Hematopoietic multipotent progenitor cell treated with erythropoietin and hydrocortisone succinate and interleukin-3 and kit ligand, for 4 days (in vitro differentiated cells): ENCODE results near the gene SEPTIN8.

Source experiments
- DNase-seq: peaks from one replicate; pipeline ENCODE4 v3.0.0-alpha.2; 2015

The SEPTIN8 gene

DNA sequence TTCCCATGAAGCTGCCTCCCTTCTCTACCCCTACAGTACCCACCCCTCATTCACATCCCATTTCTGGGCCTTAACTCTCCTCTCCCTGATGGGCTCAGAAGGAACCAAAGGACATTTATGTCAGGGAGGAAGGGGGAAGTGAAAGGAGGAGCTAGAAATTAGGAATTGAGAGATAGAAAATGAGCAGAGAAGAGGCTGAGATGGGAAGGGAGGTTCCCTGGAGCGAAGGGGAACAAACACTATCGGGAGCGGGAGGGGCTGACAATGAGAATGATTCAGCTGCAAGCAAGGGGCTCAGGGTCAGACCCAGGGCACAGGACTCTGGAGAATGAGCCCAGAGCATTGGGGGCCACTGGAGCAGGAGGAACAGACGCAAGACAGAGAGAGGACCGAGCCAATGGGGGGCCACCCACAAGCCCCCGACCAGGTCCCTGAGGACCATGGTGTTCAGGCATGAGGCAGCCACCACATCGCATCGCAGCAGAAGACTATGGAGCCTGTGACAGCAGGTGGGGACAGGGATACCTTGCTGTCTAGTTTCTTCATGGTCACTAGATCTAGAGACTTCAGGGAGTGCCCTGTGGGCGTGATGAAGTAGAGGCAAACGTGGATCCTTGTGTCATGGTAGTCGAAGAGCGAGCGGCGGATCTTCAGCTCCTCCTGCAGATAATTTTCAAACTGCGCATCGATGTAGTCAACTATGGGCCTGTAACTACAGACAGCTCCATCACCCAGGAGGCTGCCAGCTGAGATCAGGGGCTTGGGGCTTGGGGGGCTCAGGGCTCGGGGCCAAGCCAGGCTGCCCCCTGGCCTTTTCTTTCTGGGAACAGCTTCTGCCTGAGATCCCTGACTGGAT is 13.6 kb downstream of the SEPTIN8 start:
- no peak for DNase-seq

- no peak for DNase-seq
These were observed 14.6 kb downstream of the SEPTIN8 start for GRCh38 chr5:132762246-132763000.

- DNase-seq: no peak
These were observed 15.5 kb downstream of the SEPTIN8 start for GRCh38 chr5:132761321-132762240.

DNA sequence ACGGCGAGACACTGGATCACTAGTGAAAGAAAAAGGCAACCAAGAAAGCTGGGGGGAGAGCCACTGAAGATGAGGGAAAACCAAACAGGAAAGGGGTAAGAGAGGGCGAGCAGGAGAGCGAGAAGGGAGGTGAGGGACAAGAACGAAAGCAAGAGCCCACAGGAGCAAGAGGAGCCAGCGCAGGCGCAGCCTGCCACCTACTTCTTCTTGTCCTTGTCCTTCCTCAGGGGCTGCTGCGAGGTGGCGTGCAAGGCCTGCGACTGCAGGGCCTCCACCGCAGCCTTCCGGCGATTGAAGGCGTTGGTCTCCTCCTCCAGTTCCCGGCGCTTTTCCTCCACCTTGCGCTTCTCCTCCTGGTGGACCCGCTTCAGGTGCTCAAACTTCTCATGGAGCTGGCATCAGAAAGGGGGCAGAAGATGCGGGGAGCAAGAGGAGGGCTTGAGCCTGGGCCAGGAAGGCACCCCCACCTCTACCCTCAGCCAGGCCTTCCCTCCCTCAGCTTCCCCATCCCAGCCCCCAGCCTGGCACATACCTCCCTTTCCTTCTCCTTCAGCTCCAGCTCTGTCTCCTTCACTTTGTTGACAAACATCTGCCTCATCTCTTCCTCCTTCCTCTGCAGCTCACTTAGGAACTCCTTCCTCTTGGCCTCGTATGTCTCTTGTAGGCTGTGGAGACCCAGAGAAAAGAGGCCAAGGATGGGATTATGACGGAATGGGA is 16.3 kb downstream of the SEPTIN8 start:
- no peak for DNase-seq

DNA sequence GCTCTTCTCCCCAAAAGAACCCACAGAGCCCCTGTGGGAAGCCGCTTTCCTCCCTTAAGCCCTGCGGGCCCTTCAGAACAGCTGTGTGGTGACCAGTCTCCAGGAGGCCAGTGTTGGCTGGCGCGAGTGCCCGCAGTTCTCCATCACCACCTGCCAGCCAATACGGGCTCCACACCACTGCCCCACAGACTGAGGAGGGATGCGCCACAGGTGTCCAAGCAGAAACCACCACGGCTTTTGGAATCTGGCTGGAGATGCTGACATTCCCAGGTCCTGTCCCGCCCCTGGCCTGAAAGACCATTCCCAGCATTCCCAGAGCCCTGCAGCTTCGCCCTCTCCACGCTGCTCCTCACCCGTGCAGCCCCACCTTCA is 17.0 kb downstream of the SEPTIN8 start:
- DNase-seq: no peak

DNA sequence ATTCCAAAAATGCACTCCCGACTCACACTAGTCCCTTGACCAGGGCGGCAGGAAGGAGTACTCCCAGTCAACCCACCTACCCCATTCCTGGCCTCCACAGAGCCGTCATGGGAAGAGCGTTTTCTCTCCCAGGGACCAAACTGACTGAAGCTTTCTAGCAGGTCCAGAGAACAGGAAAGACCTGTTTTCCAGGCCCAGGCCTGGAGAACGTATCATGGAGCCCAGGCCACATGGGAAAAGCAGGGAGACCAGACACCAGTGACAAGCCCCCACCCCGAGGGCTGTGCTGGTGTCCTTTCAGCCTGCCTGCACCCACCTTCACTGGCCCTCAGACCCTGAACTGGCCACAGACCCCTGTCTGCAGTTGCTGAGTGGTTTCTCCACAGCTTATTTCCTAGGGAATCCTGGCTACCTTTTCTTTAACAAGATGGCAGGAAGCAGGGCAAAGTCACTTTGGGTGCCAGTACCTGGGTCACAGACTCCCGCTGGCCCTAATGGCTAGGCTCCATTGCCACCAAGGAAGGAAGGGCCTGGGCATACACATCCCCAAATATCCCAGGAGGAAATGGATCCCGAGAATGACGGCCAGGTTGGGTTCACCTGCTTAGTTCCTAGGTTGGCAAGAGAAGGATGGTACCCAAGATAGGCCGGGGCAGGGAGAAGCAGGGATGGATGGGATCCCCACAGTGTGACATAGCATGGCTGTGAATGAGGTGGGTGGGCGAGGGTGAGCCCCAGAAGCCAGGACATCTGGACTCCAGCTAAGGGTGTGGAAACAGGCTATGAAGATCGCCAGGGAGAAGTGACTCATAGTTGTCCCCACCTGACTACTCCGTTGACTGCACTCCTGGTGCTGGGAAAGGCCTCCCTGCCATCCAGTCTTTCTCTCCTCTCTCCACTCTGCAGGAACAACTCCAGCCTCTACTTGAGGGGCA is 17.7 kb downstream of the SEPTIN8 start:
- DNase-seq: no peak

GRCh38 chr5:132758451-132758850 is 18.6 kb downstream of the SEPTIN8 start:
- no peak for DNase-seq

- no peak for DNase-seq
These were observed 20.5 kb downstream of the SEPTIN8 start for GRCh38 chr5:132756542-132756941.

DNA sequence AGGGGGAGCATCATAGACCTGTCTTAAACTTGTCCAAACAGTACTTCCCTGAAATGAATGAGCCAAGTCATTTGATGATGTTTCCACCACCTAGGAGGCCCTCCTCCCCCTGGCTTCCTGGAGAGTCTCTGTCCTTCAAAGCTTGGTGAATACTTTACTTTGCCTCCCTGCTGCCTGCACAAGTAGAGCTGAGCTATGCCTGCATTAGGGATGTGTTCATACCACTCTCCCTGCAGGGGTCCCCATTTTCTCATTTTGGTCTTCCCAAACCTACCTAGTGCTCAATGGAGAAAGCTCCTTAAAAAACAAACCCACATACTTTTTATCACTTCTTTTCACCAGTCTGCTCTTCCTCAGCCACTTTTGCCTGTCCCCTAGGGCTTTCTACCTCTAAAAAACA is 22.1 kb downstream of the SEPTIN8 start:
- peak; percentile 65 for DNase-seq

DNA sequence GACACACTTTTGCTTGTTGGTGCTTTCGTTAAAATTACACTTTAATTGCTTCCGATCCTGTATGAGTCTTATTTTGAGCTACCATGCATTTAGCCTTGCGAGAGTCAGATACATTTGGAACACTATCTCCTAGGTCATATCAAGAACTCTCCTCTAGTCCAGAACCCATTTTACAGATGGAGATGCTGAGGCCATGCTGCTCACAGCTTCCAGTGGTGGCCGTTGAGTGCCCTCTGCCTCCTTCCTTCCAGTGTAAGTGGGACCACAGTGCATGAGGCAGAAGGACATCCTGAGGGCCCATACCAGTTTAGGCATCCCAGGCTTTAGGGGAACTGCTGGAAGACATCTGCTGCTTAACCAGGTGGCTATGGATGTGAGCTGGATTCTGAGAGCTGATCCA is 22.9 kb downstream of the SEPTIN8 start:
- DNase-seq: no peak

DNA sequence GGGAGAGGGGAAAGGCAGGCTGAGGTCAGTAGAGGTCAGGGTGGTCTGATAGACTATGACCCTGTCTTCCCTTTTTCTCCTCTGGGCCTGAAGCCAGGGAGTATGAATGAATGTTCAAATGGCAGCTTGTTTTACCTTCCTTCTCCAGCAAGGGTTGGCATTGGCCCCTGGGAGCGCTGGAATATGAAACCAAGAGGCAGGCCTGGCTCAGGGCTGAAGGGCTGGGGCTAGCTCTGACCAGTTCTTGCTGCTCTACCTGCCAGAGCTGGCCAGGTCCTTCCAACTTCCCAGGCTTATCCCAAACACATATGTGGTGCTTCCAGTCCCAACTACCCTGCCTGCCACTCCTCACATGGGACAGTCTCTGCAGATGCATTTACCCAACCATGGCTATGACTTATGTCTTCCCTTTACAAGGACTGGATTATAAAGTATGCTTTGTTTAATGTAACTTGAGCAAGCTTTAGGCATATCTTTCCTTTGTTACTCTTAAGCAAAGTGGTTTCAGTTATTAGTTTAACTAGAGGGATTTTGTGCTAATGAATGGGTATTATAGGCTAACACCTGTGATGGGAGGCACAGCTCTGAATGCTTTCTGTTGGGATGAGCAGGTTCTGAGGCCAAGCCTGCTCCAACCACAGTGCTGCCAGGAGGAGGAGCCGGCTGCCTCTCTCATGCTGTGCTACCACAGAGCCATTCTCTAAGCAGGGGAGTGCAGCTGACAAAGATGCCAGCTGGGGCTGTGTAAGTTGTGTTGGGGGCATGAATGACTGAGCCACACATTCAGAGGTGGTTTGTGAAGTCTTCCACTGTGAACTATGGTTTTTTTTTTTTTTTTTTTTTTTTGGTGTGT is 23.7 kb downstream of the SEPTIN8 start:
- DNase-seq: peak; percentile 50

DNA sequence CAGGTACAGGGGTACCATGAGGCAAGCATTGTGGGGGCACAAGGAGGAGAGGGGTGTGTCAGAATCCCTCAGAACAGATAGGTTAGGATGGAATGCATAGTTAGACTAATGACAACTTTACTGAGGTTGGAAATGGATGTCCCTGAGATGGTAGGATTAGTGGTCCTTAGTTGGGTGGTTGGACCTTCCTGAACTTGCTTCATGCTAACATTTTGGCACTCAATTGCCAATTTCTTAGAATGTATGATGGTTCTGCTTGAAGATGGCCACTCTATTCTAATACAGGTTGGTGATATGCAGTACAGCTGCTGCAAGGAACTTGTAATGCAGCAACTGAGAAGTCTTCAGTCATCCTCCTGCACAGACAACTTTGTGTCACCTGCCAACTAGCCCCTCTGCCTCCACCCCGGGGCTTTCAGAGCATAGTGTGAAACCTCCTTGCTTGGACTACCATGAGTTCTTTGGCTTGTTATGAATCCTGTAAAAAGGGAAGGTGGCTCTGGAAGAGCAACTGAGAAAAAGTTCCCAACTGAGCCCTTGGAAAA is 24.4 kb downstream of the SEPTIN8 start:
- DNase-seq: no peak

- DNase-seq: no peak
These were observed 25.0 kb downstream of the SEPTIN8 start for GRCh38 chr5:132751971-132752580.

GRCh38 chr5:132751444-132751843 is 25.6 kb downstream of the SEPTIN8 start:
- no peak for DNase-seq

DNA sequence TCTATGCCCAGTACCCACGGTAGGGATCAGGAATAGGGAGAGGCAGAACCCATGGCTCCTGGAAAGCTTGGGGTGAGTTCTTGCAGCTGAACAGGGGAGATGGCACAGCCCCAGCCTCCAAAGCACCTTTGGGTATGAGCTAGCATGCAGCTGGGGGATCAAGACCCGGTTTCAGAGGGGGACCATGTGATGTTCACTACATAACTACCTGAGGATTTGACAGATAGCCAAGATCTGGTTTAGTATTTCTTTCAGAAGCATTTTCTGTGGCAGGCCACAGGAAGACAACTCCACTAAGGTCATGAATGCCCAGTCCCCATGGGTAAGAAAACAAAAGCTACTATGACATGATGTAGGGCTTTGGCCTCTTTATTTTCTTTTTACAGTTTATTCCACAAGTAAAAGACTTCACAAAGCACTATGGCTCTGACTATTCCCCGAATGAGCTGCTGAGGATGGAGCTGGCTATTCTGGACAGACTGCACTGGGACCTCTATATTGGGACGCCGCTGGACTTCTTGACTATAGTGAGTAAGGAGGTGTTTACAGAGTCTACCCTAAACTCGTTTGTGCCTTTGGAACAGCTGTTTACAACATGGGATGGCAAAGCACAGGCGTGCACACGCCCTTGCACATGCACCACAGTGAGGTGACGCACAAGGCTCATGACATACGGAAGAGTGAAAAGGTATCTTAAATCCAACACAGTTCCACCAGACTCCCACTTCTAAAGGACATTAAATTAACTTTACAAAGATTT is 26.4 kb downstream of the SEPTIN8 start:
- no peak for DNase-seq

GRCh38 chr5:132749506-132749905 is 27.5 kb downstream of the SEPTIN8 start:
- DNase-seq: no peak

DNA sequence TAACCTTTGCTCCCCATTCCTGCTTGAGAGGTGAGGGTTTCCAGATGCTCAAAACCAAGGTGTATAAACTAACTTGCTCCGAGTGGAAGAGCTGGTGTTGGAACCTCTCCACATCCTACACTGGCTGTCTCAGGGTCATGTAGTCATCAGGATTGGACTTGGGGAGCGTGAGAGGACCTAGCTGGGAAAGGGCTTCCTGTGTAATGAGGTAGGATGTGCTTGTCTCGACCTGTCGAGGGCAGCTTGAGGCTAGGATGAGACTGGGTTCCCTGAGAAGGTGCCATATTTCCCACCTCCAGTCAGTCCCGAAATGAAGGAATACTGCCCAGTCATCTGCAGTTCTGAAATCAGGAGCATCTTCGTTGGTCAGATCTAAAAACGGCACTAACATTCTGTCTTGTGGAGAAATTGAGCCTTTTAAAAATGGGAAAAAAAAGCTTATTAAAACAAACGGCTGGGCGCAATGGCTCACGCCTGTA is 28.5 kb downstream of the SEPTIN8 start:
- no peak for DNase-seq

DNA sequence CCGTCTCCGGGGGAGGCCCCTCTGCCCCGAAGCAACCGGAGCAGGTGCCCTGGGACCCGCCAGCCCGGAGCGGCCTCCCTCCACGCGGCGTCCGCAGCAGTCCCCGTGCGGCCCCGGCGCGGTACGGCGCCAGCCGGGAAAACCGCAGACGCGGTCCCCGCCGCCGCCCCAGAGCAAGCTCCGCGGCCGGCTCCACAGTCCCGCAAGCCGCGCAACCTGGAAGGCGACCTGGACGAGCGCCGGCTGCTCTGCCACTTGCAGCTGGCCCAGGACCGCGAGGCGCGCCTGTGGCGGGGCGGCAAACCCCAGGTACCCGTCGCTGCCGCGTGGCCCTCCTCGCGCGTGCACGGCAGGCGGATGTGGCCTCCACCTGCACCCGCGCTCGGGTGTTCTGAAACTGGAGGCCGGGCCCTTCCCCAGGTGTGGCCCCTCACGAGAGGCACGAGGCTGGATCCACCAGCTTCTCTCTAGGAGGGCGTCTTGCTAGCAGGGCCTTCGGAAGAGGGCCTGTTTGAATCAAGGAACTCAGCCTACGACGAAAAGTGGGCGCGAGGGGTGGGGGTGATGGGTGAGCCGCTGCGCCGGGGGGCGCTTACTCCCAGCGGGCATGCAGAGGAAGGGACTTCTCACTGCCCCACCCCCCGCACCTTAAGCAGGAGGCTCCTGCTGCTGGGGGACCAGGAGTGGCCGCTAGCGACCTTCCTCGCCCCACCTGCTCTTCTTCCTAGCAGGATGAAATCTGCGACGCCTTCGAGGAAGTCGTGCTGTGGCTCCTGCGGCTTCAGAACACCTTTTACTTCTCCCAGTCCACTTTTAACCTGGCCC is 29.2 kb downstream of the SEPTIN8 start:
- no peak for DNase-seq
